H1 (cell line): ENCODE measurements around the gene GDPD2. TPM values are rescaled to one million over a fixed set of nuclear protein-coding genes. Genes with fewer than 3 reads are reported as not detected.

Experiments
- CTCF ChIA-PET: fragments of 300-600 bp; sonication (Branson Sonifier 250); formaldehyde crosslinking; loops from one replicate; lab custom pipeline; 2021; ENCODE audit not compliant: partially characterized antibody; lab: Charles Lee
- POLR2A ChIA-PET: fragments of 300-600 bp; sonication (Branson Sonifier 250); formaldehyde crosslinking; loops from one replicate; lab custom pipeline; 2021; ENCODE audit warnings: inconsistent platforms; ENCODE audit not compliant: partially characterized antibody; lab: Charles Lee
- DNase-seq, 2 experiments: peaks; one replicate each; pipeline versions ENCODE4 v3.0.0 to v3.0.0-alpha.2; 2010 to 2022; ENCODE audit warnings: low spot score in 2 of 2, low read depth in 1 of 2, mixed read lengths in 1 of 2
- FAIRE-seq: peaks from 2 replicates; lab custom pipeline; 2011; peaks lifted over from hg19 to GRCh38; lab: Jason Lieb, UNC
- H2AFZ ChIP-seq: 2 replicates; pipeline ENCODE4 v1.8.1; 2012; ENCODE audit warnings: low read length, inconsistent platforms
- H2AK5ac ChIP-seq: 2 replicates; pipeline ENCODE4 v1.6.1; 2013; ENCODE audit warnings: low read depth, low read length
- H2BK120ac ChIP-seq: replicated peaks from 2 replicates; pipeline ENCODE3; 2013; ENCODE audit warnings: low read depth, low read length, inconsistent platforms
- H2BK12ac ChIP-seq: 2 replicates; pipeline ENCODE4 v1.6.1; 2013; ENCODE audit warnings: low read depth, low read length
- H2BK15ac ChIP-seq: 2 replicates; pipeline ENCODE4 v1.6.1; 2013; ENCODE audit warnings: low read length
- H2BK20ac ChIP-seq: 2 replicates; pipeline ENCODE4 v1.6.1; 2013; ENCODE audit warnings: low read length
- H2BK5ac ChIP-seq: 2 replicates; pipeline ENCODE4 v1.6.1; 2013; ENCODE audit warnings: low read depth, low read length
- H3K14ac ChIP-seq: 2 replicates; pipeline ENCODE4 v1.6.1; 2013; ENCODE audit warnings: inconsistent platforms; ENCODE audit not compliant: insufficient read length
- H3K18ac ChIP-seq: 2 replicates; pipeline ENCODE4 v1.6.1; 2013; ENCODE audit warnings: low read length; ENCODE audit errors: extremely low read depth
- H3K23ac ChIP-seq: 2 replicates; pipeline ENCODE4 v1.6.1; 2013; ENCODE audit warnings: inconsistent platforms; ENCODE audit not compliant: insufficient read length
- H3K23me2 ChIP-seq: 2 replicates; pipeline ENCODE4 v1.6.1; 2013; ENCODE audit warnings: low read depth, low read length
- H3K27ac ChIP-seq: 2 replicates; pipeline ENCODE4 v1.6.1; 2011; ENCODE audit warnings: low read depth, low read length, inconsistent platforms
- H3K27me3 ChIP-seq, 4 experiments: replicated peaks in 1 of 4; 1 replicate in 1 of 4; 2 replicates in 3 of 4; pipeline versions ENCODE4 v1.6.1 to v1.8.1; 2011 to 2013; ENCODE audit warnings: low read length in 3 of 4, mild to moderate bottlenecking in 3 of 4, inconsistent platforms in 2 of 4, mixed read lengths in 2 of 4, moderate library complexity in 1 of 4; ENCODE audit not compliant: control insufficient read depth in 3 of 4, insufficient read depth in 3 of 4; ENCODE audit errors: extremely low read depth in 1 of 4
- H3K36me3 ChIP-seq, 4 experiments: 2 replicates each; pipeline versions ENCODE4 v1.6.1 to v1.8.1; 2011 to 2013; ENCODE audit warnings: mild to moderate bottlenecking in 4 of 4, low read length in 3 of 4, moderate library complexity in 2 of 4, control low read depth in 1 of 4, inconsistent platforms in 1 of 4; ENCODE audit not compliant: insufficient read depth in 4 of 4, control insufficient read depth in 2 of 4
- H3K4ac ChIP-seq: replicated peaks from 2 replicates; pipeline ENCODE3; 2013; ENCODE audit warnings: low read length, low read depth, mixed read lengths, inconsistent platforms; ENCODE audit not compliant: insufficient read length
- H3K4me1 ChIP-seq, 4 experiments: replicated peaks in 1 of 4; 1 replicate in 1 of 4; 2 replicates in 3 of 4; pipeline versions ENCODE4 v1.6.1 to v1.8.1; 2011 to 2013; ENCODE audit warnings: low read length in 3 of 4, inconsistent platforms in 2 of 4, mixed read lengths in 1 of 4; ENCODE audit not compliant: insufficient read depth in 4 of 4, control insufficient read depth in 3 of 4
- H3K4me2 ChIP-seq, 2 experiments: 2 replicates each; pipeline versions ENCODE4 v1.6.1 to v1.8.1; 2011 to 2013; ENCODE audit warnings: low read depth in 2 of 2, low read length in 2 of 2, control low read depth in 1 of 2, inconsistent platforms in 1 of 2, mild to moderate bottlenecking in 1 of 2; ENCODE audit not compliant: insufficient read depth in 1 of 2
- H3K4me3 ChIP-seq, 4 experiments: fragments of 200-600, 300-600 bp in 1 of 4; sonication (generic), shearing (Covaris generic), sonication (Bioruptor Twin) in 1 of 4; 2 replicates each; pipeline versions ENCODE4 v1.5.1 to v1.8.1; 2011 to 2016; ENCODE audit warnings: low read length in 4 of 4, low read depth in 3 of 4, control low read depth in 2 of 4, inconsistent platforms in 2 of 4, mild to moderate bottlenecking in 2 of 4, mixed read lengths in 1 of 4, moderate library complexity in 1 of 4; ENCODE audit not compliant: insufficient read depth in 2 of 4; ENCODE audit errors: extremely low read depth in 1 of 4
- H3K56ac ChIP-seq: replicated peaks from 2 replicates; pipeline ENCODE3; 2013; ENCODE audit warnings: low read depth, mild to moderate bottlenecking, mixed read lengths, low read length, inconsistent platforms; ENCODE audit not compliant: insufficient read length
- H3K79me1 ChIP-seq: 2 replicates; pipeline ENCODE4 v1.6.1; 2013; ENCODE audit warnings: low read depth, low read length, control low read depth
- H3K79me2 ChIP-seq, 2 experiments: 2 replicates each; pipeline versions ENCODE4 v1.6.1 to v1.8.1; 2012 to 2013; ENCODE audit warnings: low read length in 2 of 2, mild to moderate bottlenecking in 2 of 2, inconsistent platforms in 1 of 2; ENCODE audit not compliant: insufficient read depth in 2 of 2, control insufficient read depth in 1 of 2
- H3K9ac ChIP-seq, 4 experiments: replicated peaks in 1 of 4; 1 replicate in 1 of 4; 2 replicates in 3 of 4; pipeline versions ENCODE4 v1.6.1 to v1.8.1; 2011 to 2013; ENCODE audit warnings: low read depth in 3 of 4, low read length in 3 of 4, control low read depth in 2 of 4, mild to moderate bottlenecking in 2 of 4, moderate library complexity in 2 of 4, inconsistent platforms in 1 of 4; ENCODE audit errors: extremely low read depth in 1 of 4
- H3K9me3 ChIP-seq, 2 experiments: 2 replicates each; pipeline versions ENCODE4 v1.6.1 to v1.8.1; 2012 to 2013; ENCODE audit warnings: mild to moderate bottlenecking in 2 of 2, moderate library complexity in 2 of 2, control low read depth in 1 of 2, inconsistent platforms in 1 of 2, low read depth in 1 of 2, low read length in 1 of 2, mixed read lengths in 1 of 2; ENCODE audit not compliant: insufficient read depth in 2 of 2
- H4K20me1 ChIP-seq, 2 experiments: replicated peaks in 1 of 2; 2 replicates each; pipeline versions ENCODE3 to v1.8.1; 2011 to 2013; ENCODE audit warnings: inconsistent platforms in 2 of 2, low read length in 2 of 2, mild to moderate bottlenecking in 1 of 2; ENCODE audit not compliant: insufficient read depth in 2 of 2, control insufficient read depth in 1 of 2
- H4K5ac ChIP-seq: 2 replicates; pipeline ENCODE4 v1.6.1; 2013; ENCODE audit warnings: low read length, low read depth, mixed read lengths, inconsistent platforms; ENCODE audit not compliant: insufficient read length
- H4K8ac ChIP-seq: 2 replicates; pipeline ENCODE4 v1.8.0; 2013; ENCODE audit warnings: mild to moderate bottlenecking, moderate library complexity, low read length, inconsistent platforms; ENCODE audit not compliant: insufficient read depth; ENCODE audit errors: extremely low read depth
- H4K91ac ChIP-seq: replicated peaks from 2 replicates; pipeline ENCODE3; 2013; ENCODE audit warnings: low read length, mixed read lengths, inconsistent platforms; ENCODE audit not compliant: insufficient read length
- BACH1 ChIP-seq: IDR thresholded peaks from 2 replicates; pipeline ENCODE4 v1.6.1; 2012; ENCODE audit warnings: low read length, improper control_type of control experiment
- POLR2A ChIP-seq, 2 experiments: IDR thresholded peaks; 1 replicate in 1 of 2; 2 replicates in 1 of 2; pipeline ENCODE4 v1.6.1; 2011; ENCODE audit warnings: low read depth in 2 of 2, low read length in 2 of 2, mild to moderate bottlenecking in 2 of 2; ENCODE audit errors: control extremely low read depth in 1 of 2
- POLR2AphosphoS5 ChIP-seq: IDR thresholded peaks from 2 replicates; pipeline ENCODE4 v1.6.1; 2011; ENCODE audit warnings: low read depth, low read length
- SIN3A ChIP-seq, 2 experiments: IDR thresholded peaks in 1 of 2; conservative IDR thresholded peaks in 1 of 2; 2 replicates each; pipeline ENCODE4 v1.6.1; 2011 to 2012; ENCODE audit warnings: low read length in 2 of 2, improper control_type of control experiment in 1 of 2, low read depth in 1 of 2, mild to moderate bottlenecking in 1 of 2
- TBP ChIP-seq: IDR thresholded peaks from 2 replicates; pipeline ENCODE4 v1.6.1; 2011; ENCODE audit warnings: low read depth, low read length, improper control_type of control experiment
- WGBS, 2 experiments: shearing (Covaris generic) in 1 of 2; methylation state at CpG; one replicate each; pipeline versions ENCODE4 v1.1.6 to v1.1.7; 2013 to 2015; ENCODE audit warnings: low lambda C conversion rate in 2 of 2, mixed read lengths in 2 of 2, inconsistent platforms in 1 of 2, low coverage in 1 of 2, missing lambda C conversion rate in 1 of 2; ENCODE audit not compliant: insufficient replicate concordance in 2 of 2, insufficient coverage in 1 of 2, insufficient read length in 1 of 2; ENCODE audit errors: extremely low coverage in 1 of 2, missing lambda C conversion rate in 1 of 2; 5-methylcytosine and 5-hydroxymethylcytosine counted together
- long read RNA-seq, 2 experiments: library from RNA in 1 of 2; library from capped mRNA in 1 of 2; stranded (forward); transcript quantifications; one replicate each; pipeline ENCODE4 v2.0.0, GENCODE V29; 2021; ENCODE audit warnings: inconsistent platforms in 1 of 2
- polyA minus RNA-seq, 3 experiments: library from RNA; depleted of rRNA, polyadenylated mRNA; stranded (reverse); fragments of >200 nt; gene quantifications; 1 replicate in 2 of 3; 2 replicates in 1 of 3; pipeline ENCODE4 v1.2.3, GENCODE V29; 2011
- polyA plus RNA-seq, 7 experiments: library from polyadenylated mRNA; depleted of rRNA in 3 of 7; stranded (reverse) in 5 of 7; unstranded in 2 of 7; fragments of >200 nt in 5 of 7; fragments of 200-250 nt in 2 of 7; gene quantifications; 1 replicate in 5 of 7; 2 replicates in 1 of 7; 4 replicates in 1 of 7; pipeline versions ENCODE4 v1.2.1 to v1.2.3, GENCODE V29; 2011 to 2013; ENCODE audit warnings: missing spikeins in 2 of 7, mixed read lengths in 2 of 7
- total RNA-seq: library from RNA; stranded (reverse); fragmentation: NEBNext Ultra II Directional; extraction: Animal tissue kit (Norgen Biotek cat#: 25700); gene quantifications from 2 replicates; pipeline ENCODE4 v1.2.1, GENCODE V29; 2021
- TF ChIP-seq, protein P1 (sequence below): IDR thresholded peaks from 2 replicates; pipeline ENCODE4 v1.6.1; 2012; ENCODE audit warnings: inconsistent platforms

GDPD2 gene, protein sequence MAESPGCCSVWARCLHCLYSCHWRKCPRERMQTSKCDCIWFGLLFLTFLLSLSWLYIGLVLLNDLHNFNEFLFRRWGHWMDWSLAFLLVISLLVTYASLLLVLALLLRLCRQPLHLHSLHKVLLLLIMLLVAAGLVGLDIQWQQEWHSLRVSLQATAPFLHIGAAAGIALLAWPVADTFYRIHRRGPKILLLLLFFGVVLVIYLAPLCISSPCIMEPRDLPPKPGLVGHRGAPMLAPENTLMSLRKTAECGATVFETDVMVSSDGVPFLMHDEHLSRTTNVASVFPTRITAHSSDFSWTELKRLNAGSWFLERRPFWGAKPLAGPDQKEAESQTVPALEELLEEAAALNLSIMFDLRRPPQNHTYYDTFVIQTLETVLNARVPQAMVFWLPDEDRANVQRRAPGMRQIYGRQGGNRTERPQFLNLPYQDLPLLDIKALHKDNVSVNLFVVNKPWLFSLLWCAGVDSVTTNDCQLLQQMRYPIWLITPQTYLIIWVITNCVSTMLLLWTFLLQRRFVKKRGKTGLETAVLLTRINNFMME
- total RNA-seq: 25.6 and 27.6 TPM in 2 replicates
- polyA plus RNA-seq (2011; rRNA removed): 68.3 and 75.5 TPM in 2 replicates
- polyA plus RNA-seq (2011; cell fraction: cytosol; rRNA removed): 65.1 TPM
- 110 TPM for polyA plus RNA-seq (2011; cell fraction: nucleus; rRNA removed)
- 36.7 to 48.2 TPM (median 43.9 TPM) in 4 replicates for polyA plus RNA-seq (2012, experiment 1 of 2)
- polyA plus RNA-seq (2012, experiment 2 of 2): 44.3 TPM
- 24.1 TPM for polyA plus RNA-seq (2013, experiment 1 of 2)
- polyA plus RNA-seq (2013, experiment 2 of 2): 20.7 TPM
- 75.6 and 86.0 TPM in 2 replicates for polyA minus RNA-seq (2011; rRNA and poly(A)+ RNA removed)
- polyA minus RNA-seq (2011; cell fraction: cytosol; rRNA and poly(A)+ RNA removed): 23.3 TPM
- 30.4 TPM for polyA minus RNA-seq (2011; cell fraction: nucleus; rRNA and poly(A)+ RNA removed)
- long read RNA-seq, experiment 1, partial matches to known transcripts: 11 of 25 reads
- long read RNA-seq, experiment 1, other reads (novel, unspliced or antisense): 7 of 25 reads
- long read RNA-seq, experiment 2, transcript GDPD2-201 (16 exons, 2,169 nt): major isoform, 6 of 12 reads
- long read RNA-seq, experiment 2, partial matches to known transcripts: 0 of 12 reads
- long read RNA-seq, experiment 2, other reads (novel, unspliced or antisense): 3 of 12 reads

DNA sequence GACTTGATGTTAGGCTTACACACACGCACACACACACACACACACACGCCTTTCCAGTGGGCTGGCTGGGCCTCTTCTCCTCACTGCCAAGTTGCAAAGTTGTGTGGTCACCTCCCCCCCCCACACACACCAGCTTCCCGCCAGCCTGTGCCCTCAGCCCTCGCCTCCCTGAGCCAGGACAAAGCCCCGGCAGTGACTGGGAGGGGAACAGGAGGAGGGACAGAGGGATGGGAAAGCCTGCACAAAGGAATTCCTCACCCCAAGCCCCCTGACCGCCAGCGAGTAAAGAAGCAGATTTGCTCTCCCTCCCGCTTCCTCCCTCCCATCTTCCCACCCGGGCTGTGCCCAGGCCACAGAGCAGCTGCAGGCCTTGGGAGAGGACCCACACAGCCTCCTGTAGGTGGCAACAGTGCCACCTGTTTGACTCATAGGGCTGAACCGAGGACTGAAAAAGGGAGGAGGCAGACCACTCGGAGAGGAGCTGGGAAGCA is at the start of gene GDPD2:
Gene GDPD2 (plus strand): TSS at position 464 of the 491 bp plus-strand sequence. CDS start 1,671 bp downstream, outside the sequence.
- 8% methylated on average over 2 of the region's 11 CpGs; no CpG with 5 or more reads in 1 of the 2 experiments for WGBS, 2 experiments
- H2BK5ac ChIP-seq: peak within 1 kb of the TSS; percentile 86; the same call in 1 of the 2 replicates
- peak within 1 kb of the TSS; percentile 96 for H4K91ac ChIP-seq
- peak within 1 kb of the TSS; percentile 98 for H3K4ac ChIP-seq
- peak within 1 kb of the TSS; percentile 74 to 97 for H3K4me2 ChIP-seq
- DNase-seq (peak; percentile 59 to 61), FAIRE-seq (peak; percentile 97)
- ChIA-PET POLR2A (interaction anchor here (0.5 to 4.8 kb wide), 12 partner anchors 8 to 725 kb away, joined by 3 to 52 read pairs (median 4); no protein-coding TSS in a partner anchor), CTCF (interaction anchor here (0.6 to 3.0 kb wide), 13 partner anchors 9 to 243 kb away, joined by 3 to 43 read pairs (median 4); no protein-coding TSS in a partner anchor)
- peak within 1 kb of the TSS in 3 of 4 experiments; percentile 62 to 65 (median 65); a peak in 6 of 7 replicates for H3K9ac ChIP-seq
- H3K56ac ChIP-seq: peak within 1 kb of the TSS; percentile 61
- peaks cover 2% of the 10 kb centered on the region; the same call in 1 of the 2 replicates for H3K23me2 ChIP-seq
- H2BK12ac ChIP-seq: 0 out of 2 replicates have a peak within 1 kb of the TSS, but pooled peaks have one; percentile 68
- no peak within 1 kb of the TSS for H3K23ac ChIP-seq
- H3K14ac ChIP-seq: no peak within 1 kb of the TSS
- H3K27ac ChIP-seq: peak within 1 kb of the TSS; percentile 73; the same call in 1 of the 2 replicates
- peak within 1 kb of the TSS; percentile 75 for H4K5ac ChIP-seq
- H2BK20ac ChIP-seq: peak within 1 kb of the TSS; percentile 72; the same call in 1 of the 2 replicates
- H3K79me1 ChIP-seq: no peaks in the 10 kb centered on the region
- H4K8ac ChIP-seq: peak within 1 kb of the TSS; percentile 77
- H3K4me3 ChIP-seq: peak within 1 kb of the TSS; percentile 61 to 75 (median 64)
- peaks cover 5 to 44% (median 25%) of the 10 kb centered on the region in 4 experiments; a peak in 7 of 8 replicates for H3K36me3 ChIP-seq
- H3K27me3 ChIP-seq: no peaks in the 10 kb centered on the region
- peaks cover 5 to 20% (median 18%) of the 10 kb centered on the region in 4 experiments for H3K4me1 ChIP-seq
- peak within 1 kb of the TSS; percentile 90 for H2BK120ac ChIP-seq
- H2BK15ac ChIP-seq: no peak within 1 kb of the TSS
- no peaks in the 10 kb centered on the region for H3K79me2 ChIP-seq
- H3K9me3 ChIP-seq: no peaks in the 10 kb centered on the region
- H3K18ac ChIP-seq: peak within 1 kb of the TSS; percentile 97
- no peak within 1 kb of the TSS for H2AFZ ChIP-seq
- H2AK5ac ChIP-seq: no peak within 1 kb of the TSS; the same call in 1 of the 2 replicates
- H4K20me1 ChIP-seq: no peaks in the 10 kb centered on the region
- TF ChIP-seq BACH1 (peak; percentile 49; the same call in 1 of the 2 replicates), TBP (peak; percentile 47; the same call in 1 of the 2 replicates), SIN3A (conservative IDR thresholded peaks at IDR 0.05 in 1 of 2, IDR thresholded peaks at IDR 0.05 in 1 of 2; ENCODE audit: low read depth in 1 of 2, low read length in 2 of 2) (peak in 1 of 2 experiments; percentile 78; a peak in 2 of 4 replicates), POLR2AphosphoS5 (no peak; the same call in 1 of the 2 replicates), POLR2A (IDR thresholded peaks at IDR 0.05; ENCODE audit: control extremely low read depth in 1 of 2, low read depth in 2 of 2, low read length in 2 of 2) (peak in 1 of 2 experiments; percentile 37; a peak in 2 of 3 replicates)
- TF ChIP-seq, protein P1, sequence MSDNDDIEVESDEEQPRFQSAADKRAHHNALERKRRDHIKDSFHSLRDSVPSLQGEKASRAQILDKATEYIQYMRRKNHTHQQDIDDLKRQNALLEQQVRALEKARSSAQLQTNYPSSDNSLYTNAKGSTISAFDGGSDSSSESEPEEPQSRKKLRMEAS: peak; percentile 24; the same call in 1 of the 2 replicates
